ENCODE results near the gene CRIP3.

- TF ChIP-seq CTCF (IDR thresholded peaks at IDR 0.05; ENCODE audit: insufficient read depth, low read length, poor library complexity, severe bottlenecking) (no peak), EZH2phosphoT487 (conservative IDR thresholded peaks at IDR 0.05; ENCODE audit: low read length) (no peak)
These were observed 37.4 kb downstream of the CRIP3 start for GRCh38 chr6:43271103-43271815.

Measured in SU-DHL-6 (cell line).